ENCODE data around the gene SGPP1.
"Not testable (repeated sequence)": the region's sequence is repeated elsewhere in the genome, so short reads cannot be mapped to it uniquely, and the experiment has no call there.

Gene SGPP1

DNA sequence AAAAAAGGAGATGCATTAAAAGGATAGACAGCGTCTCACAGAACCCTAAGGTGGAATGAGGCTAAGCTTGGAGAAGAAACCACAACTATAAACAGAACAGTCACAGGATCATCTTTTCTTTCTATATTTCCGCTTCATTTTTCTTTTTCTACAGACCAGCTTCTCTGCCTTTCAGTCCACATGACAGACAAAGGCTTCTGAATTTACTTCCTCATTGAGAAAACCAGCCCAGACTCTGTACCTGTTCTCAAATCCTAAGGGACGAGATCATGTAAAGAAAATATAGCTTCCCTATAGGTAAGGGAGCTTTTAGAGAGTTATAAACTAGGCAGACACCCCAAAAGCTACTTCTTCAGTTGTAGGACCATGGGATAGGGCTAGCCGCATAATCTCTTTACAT lies 17.4 kb downstream of the SGPP1 start:
- no peak for DNase-seq (ENCODE audit: low read depth)
- no peak overlapping the region for H3K4me3 ChIP-seq (replicated peaks; ENCODE audit: low read depth, low read length)
- TF ChIP-seq, protein P1, sequence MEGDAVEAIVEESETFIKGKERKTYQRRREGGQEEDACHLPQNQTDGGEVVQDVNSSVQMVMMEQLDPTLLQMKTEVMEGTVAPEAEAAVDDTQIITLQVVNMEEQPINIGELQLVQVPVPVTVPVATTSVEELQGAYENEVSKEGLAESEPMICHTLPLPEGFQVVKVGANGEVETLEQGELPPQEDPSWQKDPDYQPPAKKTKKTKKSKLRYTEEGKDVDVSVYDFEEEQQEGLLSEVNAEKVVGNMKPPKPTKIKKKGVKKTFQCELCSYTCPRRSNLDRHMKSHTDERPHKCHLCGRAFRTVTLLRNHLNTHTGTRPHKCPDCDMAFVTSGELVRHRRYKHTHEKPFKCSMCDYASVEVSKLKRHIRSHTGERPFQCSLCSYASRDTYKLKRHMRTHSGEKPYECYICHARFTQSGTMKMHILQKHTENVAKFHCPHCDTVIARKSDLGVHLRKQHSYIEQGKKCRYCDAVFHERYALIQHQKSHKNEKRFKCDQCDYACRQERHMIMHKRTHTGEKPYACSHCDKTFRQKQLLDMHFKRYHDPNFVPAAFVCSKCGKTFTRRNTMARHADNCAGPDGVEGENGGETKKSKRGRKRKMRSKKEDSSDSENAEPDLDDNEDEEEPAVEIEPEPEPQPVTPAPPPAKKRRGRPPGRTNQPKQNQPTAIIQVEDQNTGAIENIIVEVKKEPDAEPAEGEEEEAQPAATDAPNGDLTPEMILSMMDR (IDR thresholded peaks at IDR 0.05; ENCODE audit: low read length, missing control alignments) = no peak

DNA sequence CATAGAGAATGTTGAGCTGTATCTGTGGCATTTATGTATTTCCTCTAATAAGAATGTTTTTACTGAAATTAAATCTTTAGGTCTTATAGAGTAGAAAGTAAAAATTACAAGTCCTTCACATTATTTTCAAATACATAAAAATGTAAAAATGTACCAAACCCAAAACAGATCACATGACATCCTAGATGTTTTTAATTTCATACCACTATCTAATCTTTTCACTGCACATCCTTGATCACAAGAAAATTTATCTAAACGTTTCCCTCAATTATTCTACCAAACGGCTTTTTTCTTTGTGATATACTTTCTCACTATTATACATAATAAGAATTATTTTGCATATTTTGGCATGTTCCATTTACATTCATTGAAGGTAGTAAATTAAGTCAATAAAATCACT lies 18.3 kb downstream of the SGPP1 start:
- TF ChIP-seq, protein P1 (IDR thresholded peaks at IDR 0.05; ENCODE audit: low read length, missing control alignments) = no peak
- H3K4me3 ChIP-seq (replicated peaks; ENCODE audit: low read depth, low read length) = no peak overlapping the region
- no peak for DNase-seq (ENCODE audit: low read depth)

DNA sequence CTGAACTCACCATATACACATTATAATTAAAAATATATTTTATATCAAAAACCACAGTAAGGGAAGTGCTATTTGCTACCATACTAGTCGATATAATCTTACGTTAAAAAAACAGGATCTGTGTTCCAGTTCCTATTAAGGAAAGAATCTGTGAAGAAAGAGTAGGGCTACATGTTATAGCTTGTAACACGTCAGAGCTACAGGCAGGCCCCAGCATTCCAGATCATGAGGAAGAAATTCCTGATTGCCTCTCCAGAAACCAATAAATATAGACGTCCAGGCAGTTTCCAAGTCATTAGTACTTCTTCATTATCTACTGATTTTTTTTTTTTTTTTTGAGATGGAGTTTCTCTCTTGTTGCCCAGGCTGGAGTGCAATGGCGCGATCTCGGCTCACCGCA lies 20.6 kb downstream of the SGPP1 start:
- H3K4me3 ChIP-seq (replicated peaks; ENCODE audit: low read depth, low read length) = no peak overlapping the region
- DNase-seq (ENCODE audit: low read depth) = no peak
- TF ChIP-seq, protein P1 (IDR thresholded peaks at IDR 0.05; ENCODE audit: low read length, missing control alignments) = no peak

DNA sequence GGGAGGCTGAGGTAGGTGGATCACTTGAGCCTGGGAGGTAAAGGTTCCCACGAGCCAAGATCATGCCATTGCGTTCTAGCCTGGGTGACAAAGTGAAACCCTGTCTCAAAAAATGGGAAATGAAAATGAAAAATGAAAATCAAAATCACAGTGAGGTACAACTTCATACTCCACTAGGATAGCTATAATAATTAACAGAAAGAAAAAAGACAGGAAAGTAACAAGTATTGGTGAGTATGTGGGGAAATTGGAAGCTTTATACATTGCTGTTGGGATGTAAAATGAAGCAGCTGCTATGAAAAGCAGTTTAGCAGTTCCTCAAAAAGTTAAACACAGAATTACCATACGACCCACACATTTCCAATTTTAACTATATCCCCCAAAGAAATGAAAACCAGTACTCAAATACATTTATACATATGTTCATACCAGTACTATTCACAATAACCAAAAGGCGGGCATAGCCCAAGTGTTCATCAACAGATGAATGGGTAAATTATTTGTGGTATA lies 22.2 kb downstream of the SGPP1 start:
- TF ChIP-seq, protein P1 (IDR thresholded peaks at IDR 0.05; ENCODE audit: low read length, missing control alignments) = no peak
- no peak overlapping the region for H3K4me3 ChIP-seq (replicated peaks; ENCODE audit: low read depth, low read length)
- DNase-seq (ENCODE audit: low read depth) = no peak

DNA sequence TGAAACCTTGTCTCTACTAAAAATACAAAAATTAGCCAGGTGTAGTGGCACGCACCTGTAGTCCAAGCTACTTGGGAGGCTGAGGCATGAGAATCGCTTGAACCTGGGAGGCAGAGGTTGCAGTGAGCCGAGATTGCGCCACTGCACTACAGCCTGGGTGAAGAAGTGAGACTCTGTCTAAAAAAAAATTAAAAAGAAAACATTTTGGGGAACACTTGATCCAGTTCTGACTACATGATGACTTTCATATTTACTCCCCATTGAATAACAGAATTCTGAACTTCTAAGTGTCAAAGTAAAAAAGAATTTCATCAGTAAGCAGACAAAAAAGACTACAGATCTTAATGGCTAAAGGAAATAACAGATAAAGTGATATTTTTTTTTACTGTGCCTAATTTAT lies 25.3 kb downstream of the SGPP1 start:
- not testable (repeated sequence) for H3K4me3 ChIP-seq (replicated peaks; ENCODE audit: low read depth, low read length); DNase-seq (ENCODE audit: low read depth)

DNA sequence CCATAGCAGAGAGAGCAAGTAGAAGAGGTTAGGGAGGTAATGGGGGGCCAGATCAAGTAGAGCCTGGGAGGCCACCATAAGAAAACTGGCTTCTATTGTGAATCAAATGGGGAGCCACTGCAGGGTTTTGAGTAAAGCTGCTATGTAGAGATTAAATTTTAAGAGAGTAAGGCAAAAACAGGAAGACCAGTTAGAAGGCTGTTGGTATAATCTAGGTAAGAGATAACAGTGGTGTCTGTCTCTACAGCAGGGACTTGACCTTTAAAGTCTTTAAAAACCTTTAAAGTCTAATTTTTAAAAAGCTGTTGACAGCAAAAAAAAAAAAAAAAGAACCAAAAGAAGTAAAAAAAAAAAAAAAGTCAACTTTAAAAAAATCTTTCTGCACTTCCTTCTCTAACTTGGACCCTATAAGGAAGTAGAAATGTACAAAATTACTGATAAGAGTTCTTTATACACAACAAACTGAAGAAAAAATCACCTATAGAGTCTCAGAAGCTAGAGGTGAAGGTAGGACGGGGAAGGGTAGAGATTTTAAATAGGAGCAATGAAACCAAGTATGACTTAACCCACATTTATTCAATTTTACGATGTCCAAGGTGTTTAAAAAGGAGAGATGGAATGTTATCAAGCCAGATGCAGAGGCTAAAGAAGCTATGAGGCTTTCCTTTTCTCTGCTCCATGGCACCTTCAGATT lies 26.1 kb downstream of the SGPP1 start:
- no peak overlapping the region for H3K4me3 ChIP-seq (replicated peaks; ENCODE audit: low read depth, low read length)
- TF ChIP-seq, protein P1 (IDR thresholded peaks at IDR 0.05; ENCODE audit: low read length, missing control alignments) = no peak
- no peak for DNase-seq (ENCODE audit: low read depth)

DNA sequence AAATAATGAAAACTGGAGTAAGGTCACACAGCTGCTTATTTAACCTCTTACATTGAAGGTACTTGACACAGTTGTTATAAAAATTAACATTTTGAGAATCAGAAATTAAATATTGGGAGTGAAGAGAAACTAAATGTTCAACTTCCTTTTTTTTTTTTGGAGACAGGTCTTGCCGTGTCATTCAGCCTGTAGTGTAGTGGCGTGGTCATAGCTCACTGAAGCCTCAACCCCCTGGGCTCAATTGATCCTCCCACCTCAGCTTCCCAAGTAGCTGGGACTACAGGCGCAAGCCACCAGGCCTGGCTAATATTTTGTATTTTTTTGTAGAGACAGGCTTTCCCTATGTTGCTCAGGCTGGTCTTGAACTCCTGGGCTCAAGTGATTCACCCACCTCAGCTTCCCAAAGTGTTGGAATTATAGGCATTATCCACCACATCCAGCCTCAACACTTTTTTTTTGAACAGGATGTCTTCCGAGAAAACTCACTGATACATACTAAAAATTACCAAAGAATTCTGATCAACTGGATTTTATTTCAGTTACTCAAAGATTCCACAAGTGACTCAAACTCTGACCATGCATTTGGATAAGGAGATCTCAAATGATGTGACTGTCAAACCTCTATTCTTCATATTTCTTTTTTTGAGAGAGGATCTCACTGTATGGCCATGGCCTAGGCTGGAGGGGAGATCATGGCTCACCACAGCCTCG lies 35.4 kb downstream of the SGPP1 start:
- DNase-seq (ENCODE audit: low read depth) = no peak

More for the DNA sequence above, 35.4 kb downstream of the SGPP1 start:
- H3K4me3 ChIP-seq (replicated peaks; ENCODE audit: low read depth, low read length) = no peak overlapping the region
- TF ChIP-seq, protein P1 (IDR thresholded peaks at IDR 0.05; ENCODE audit: low read length, missing control alignments) = no peak
